ENCODE results near the gene DNAJC5. TPM values are rescaled to one million over a fixed set of nuclear protein-coding genes. Genes with fewer than 3 reads are reported as not detected.

Gene DNAJC5
- total RNA-seq, 4 donors from 2014 or later, result 40.6 to 59.7 (median 49.7) TPM

DNA sequence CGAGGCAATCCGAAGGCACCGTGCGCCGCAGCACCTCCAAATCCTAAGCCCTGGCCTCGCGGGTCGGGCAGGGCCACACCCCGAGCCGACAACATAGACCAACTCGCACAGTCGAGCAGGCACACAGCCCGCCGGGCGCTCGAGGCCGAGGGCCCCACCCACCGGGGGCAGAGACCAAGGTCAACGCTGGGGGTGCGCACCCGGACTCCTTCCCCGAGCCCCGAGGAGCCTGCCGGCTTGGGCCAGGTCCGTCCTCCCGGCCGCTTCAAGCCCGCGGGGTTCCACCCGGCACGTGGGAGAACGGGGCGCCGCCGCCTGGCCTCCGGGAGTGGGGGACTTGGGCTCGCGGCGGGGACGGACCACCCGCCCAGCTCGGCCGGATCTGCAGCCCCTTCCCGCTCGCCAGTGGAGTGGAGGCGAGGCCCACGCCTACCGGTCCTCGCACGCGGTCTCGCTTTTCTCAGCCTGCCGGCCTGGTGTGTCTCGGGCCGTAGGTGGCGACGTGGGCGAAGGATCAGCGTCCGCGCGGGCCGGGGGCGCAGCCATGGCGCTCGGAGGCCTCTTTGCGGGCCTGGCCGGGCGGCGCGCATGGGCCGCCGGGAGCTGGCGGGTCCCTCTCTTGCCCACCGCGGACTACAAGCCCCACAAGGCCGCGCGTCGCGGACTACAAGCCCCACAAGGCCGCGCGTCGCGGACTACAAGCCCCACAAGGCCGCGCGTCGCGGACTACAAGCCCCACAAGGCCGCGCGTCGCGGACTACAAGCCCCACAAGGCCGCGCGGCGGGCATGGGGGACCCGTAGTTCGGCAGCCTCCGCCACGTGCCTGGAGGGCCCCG, 61.1 kb downstream of the DNAJC5 start, which contains the start of gene UCKL1:
Gene UCKL1, minus strand, starts transcription at position 590 of the 837 bp plus-strand sequence. Its CDS starts 44 bp downstream, at position 546.
- TF ChIP-seq, protein P1, sequence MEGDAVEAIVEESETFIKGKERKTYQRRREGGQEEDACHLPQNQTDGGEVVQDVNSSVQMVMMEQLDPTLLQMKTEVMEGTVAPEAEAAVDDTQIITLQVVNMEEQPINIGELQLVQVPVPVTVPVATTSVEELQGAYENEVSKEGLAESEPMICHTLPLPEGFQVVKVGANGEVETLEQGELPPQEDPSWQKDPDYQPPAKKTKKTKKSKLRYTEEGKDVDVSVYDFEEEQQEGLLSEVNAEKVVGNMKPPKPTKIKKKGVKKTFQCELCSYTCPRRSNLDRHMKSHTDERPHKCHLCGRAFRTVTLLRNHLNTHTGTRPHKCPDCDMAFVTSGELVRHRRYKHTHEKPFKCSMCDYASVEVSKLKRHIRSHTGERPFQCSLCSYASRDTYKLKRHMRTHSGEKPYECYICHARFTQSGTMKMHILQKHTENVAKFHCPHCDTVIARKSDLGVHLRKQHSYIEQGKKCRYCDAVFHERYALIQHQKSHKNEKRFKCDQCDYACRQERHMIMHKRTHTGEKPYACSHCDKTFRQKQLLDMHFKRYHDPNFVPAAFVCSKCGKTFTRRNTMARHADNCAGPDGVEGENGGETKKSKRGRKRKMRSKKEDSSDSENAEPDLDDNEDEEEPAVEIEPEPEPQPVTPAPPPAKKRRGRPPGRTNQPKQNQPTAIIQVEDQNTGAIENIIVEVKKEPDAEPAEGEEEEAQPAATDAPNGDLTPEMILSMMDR (IDR thresholded peaks at IDR 0.05), result peak in 1 of 3 donors; percentile 6
- TF ChIP-seq POLR2A (IDR thresholded peaks at IDR 0.05), result no peak
- H3K4me3 ChIP-seq (ENCODE audit: low read depth, poor library complexity, severe bottlenecking), result peak within 1 kb of the TSS; percentile 84
- 0% methylated on average over 25 to 89 of the region's 105 CpGs for WGBS, 2 donors
- DNase-seq (ENCODE audit: low spot score in 2 of 2), result peak; percentile 91 to 98
- intact Hi-C loops (cut with DNase I; ENCODE audit: low total_unique reads), result no loop called here

GRCh38 chr20:63956664-63957003, 61.7 kb downstream of the DNAJC5 start:
- intact Hi-C loops (cut with DNase I; ENCODE audit: low total_unique reads), result no loop called here
- 1% methylated on average over 15 of the region's 15 CpGs for WGBS, 2 donors
- DNase-seq (ENCODE audit: low spot score in 2 of 2), result no peak
- TF ChIP-seq, protein P1 (IDR thresholded peaks at IDR 0.05), result no peak
- no peak for TF ChIP-seq POLR2A (IDR thresholded peaks at IDR 0.05)
- peak overlapping the region; percentile 41 for H3K4me3 ChIP-seq (ENCODE audit: low read depth, poor library complexity, severe bottlenecking)

GRCh38 chr20:63957004-63957689, 62.2 kb downstream of the DNAJC5 start:
- H3K4me3 ChIP-seq (ENCODE audit: low read depth, poor library complexity, severe bottlenecking), result peak overlapping the region; percentile 41
- 2 to 5% methylated on average over 21 to 22 of the region's 28 CpGs for WGBS, 2 donors
- DNase-seq (ENCODE audit: low spot score in 2 of 2), result no peak
- TF ChIP-seq, protein P1 (IDR thresholded peaks at IDR 0.05), result no peak
- no peak for TF ChIP-seq POLR2A (IDR thresholded peaks at IDR 0.05)
- intact Hi-C loops (cut with DNase I; ENCODE audit: low total_unique reads), result no loop called here

DNA sequence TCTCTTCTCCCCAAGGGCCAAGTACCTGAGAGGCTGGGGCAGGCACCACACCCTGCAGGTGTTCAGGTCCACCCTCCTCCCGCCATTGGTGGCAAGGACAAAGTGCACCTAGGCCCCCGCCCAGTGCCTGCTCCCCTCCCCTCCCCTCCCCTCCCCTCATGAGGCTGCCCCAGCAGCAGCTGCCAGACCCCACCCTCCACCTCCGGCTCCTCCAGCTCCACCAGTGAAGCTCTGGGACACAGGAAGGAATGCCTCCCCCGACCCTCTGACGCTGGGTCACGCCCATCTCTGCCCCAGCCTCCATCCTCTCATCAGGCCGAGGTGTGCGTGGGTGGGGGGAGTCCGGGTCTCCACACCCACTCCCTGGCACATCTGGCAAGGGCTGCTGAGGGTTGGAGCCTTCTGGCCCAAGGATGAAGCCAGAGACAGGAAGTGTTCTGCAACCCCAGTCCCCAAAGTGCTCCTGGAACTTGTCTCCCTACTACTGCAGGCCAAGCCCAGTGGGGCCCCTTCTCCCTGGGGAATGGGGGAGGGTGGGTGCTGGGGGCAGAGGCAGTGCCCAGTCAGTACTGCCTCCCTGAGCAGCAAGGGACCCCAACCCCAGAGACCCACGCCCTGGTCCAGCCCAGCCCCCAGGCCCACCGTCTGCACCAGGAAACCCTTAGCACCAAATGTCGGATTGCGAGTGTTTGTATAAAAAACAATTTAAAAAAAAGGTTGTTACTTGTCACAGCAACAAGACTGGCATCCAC, 62.9 kb downstream of the DNAJC5 start:
- WGBS, 2 donors, result 31 to 64% methylated on average over 4 to 13 of the region's 13 CpGs
- no peak for TF ChIP-seq POLR2A (IDR thresholded peaks at IDR 0.05)
- TF ChIP-seq, protein P1 (IDR thresholded peaks at IDR 0.05), result no peak
- no peak overlapping the region for H3K4me3 ChIP-seq (ENCODE audit: low read depth, poor library complexity, severe bottlenecking)
- intact Hi-C loops (cut with DNase I; ENCODE audit: low total_unique reads), result no loop called here
- DNase-seq (ENCODE audit: low spot score in 2 of 2), result no peak

DNA sequence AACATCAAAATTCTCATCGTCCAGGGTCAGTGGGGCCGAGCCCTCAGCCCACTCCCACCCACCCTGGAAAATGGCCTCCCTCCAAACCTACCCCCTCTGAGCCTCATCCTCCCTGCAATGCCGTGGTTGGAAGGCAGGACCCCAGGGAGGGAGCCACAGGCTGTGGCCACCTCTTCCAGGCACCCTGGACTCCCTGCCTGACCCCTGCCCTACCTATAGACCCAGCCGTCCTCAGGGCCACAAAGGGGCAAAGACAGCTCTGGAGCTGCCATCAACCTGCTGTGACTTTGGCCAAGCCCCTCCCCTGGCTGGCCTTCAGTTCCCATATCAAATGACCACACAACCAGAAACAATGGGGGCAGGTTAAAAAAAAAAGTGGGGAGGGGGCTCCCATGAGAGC, 63.5 kb downstream of the DNAJC5 start:
- intact Hi-C loops (cut with DNase I; ENCODE audit: low total_unique reads), result no loop called here
- H3K4me3 ChIP-seq (ENCODE audit: low read depth, poor library complexity, severe bottlenecking), result no peak overlapping the region
- WGBS, 2 donors, result 69 to 83% methylated on average over 4 of the region's 4 CpGs
- DNase-seq (ENCODE audit: low spot score in 2 of 2), result no peak
- TF ChIP-seq POLR2A (IDR thresholded peaks at IDR 0.05), result no peak
- TF ChIP-seq, protein P1 (IDR thresholded peaks at IDR 0.05), result no peak
